Mucosa of descending colon (tissue), 3 donors: ENCODE results near the gene PFKL. TPM values are rescaled to one million over a fixed set of nuclear protein-coding genes. Genes with fewer than 3 reads are reported as not detected.

Source experiments
- ATAC-seq: fragments of 200-7000 bp; cut with Tn5 transposase; one replicate; pipeline ENCODE4 v1.9.1; 2020; ENCODE audit warnings: mild to moderate bottlenecking, moderate library complexity
- DNase-seq, 3 donors: peaks; one replicate each; pipeline ENCODE4 v3.0.0-alpha.2; 2020
- H3K36me3 ChIP-seq: fragments of 200-600 bp; one replicate; pipeline ENCODE4 v1.8.0; 2021; ENCODE audit warnings: low read depth, mild to moderate bottlenecking
- H3K4me1 ChIP-seq: fragments of 200-600 bp; one replicate; pipeline ENCODE4 v1.8.0; 2021; ENCODE audit warnings: low read depth, mild to moderate bottlenecking
- H3K4me3 ChIP-seq: fragments of 200-600 bp; one replicate; pipeline ENCODE4 v1.8.0; 2021; ENCODE audit warnings: mild to moderate bottlenecking
- H3K9me3 ChIP-seq: fragments of 200-600 bp; one replicate; pipeline ENCODE4 v1.8.0; 2021; ENCODE audit warnings: mild to moderate bottlenecking
- intact Hi-C, 2 donors: fragments of 100-400 bp; cut with DNase I in 1 of 2; cut with micrococcal nuclease in 1 of 2; formaldehyde crosslinking; loops; one replicate each; pipeline versions ENCODE4 v1.11.0 to v1.11.1; 2022; cut with DNase I, micrococcal nuclease
- total RNA-seq, 3 donors: library from RNA; stranded (reverse); fragmentation: NEBNext Ultra II Directional in 2 of 3; extraction: Animal tissue kit (Norgen Biotek cat#: 25700) in 2 of 3; gene quantifications; one replicate each; pipeline versions ENCODE4 v1.2.1 to v1.2.4, GENCODE V29; 2021 to 2023
- TF ChIP-seq, protein P1 (sequence below): fragments of 200-600 bp; IDR thresholded peaks from one replicate; pipeline ENCODE4 v1.8.0; 2022; ENCODE audit warnings: antibody characterized with exemption, mild to moderate bottlenecking
- donor health status: DM: no; HTN: no; CAD: no; lungs with moderate emphysema.
- donor health status: DM: no; HTN: no; CAD: no.
- donor health status: DM: no; HTN: yes; CAD: no.

PFKL gene
- total RNA-seq, 3 donors from 2014 or later, result 150 to 299 (median 237) TPM

DNA sequence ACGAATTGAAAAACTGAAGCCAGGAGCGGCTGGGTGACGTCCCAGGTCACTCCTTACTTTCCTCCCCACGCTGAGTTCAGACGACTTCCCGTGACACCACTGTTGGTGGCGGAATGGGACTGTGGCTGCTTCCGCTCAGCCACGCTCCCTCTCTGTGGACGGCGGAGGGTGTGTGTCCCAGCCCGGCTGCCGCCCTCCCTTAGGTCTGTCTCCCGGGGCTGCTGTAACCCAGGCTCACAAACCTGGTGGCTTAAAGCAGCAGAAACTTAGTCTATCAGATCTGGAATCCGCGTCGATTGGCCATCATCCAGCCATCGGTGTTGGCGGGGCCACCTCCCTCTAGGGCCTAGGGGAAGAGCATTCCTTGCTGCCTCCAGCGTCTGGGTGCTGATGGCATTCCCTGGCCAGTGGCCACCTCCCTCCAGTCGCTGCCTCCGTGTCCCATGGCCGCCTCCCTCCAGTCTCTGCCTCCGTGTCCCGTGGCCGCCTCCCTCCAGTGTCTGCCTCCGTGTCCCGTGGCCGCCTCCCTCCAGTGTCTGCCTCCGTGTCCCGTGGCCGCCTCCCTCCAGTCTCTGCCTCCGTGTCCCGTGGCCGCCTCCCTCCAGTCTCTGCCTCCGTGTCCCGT is 71.0 kb downstream of the PFKL start:
- ATAC-seq, result no peak

DNA sequence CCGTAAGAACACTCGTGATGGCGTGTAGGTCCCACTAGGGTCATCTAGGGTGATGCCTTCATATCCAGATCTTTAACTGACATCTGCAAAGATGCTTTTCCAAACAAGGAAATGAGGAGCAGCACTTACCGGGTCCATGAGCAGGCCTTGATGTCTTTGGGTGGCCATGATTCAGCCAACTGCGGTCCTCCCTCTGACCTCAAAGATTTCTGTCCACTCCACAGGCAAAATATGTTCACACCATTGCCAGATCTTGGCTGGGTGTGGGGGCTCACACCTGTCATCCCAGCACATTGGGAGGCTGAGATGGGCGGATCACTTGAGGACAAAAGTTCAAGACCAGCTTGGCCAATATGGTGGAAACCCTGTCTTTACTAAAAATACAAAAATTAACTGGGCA is 71.7 kb downstream of the PFKL start:
- intact Hi-C loops, result no loop called here
- TF ChIP-seq, protein P1, sequence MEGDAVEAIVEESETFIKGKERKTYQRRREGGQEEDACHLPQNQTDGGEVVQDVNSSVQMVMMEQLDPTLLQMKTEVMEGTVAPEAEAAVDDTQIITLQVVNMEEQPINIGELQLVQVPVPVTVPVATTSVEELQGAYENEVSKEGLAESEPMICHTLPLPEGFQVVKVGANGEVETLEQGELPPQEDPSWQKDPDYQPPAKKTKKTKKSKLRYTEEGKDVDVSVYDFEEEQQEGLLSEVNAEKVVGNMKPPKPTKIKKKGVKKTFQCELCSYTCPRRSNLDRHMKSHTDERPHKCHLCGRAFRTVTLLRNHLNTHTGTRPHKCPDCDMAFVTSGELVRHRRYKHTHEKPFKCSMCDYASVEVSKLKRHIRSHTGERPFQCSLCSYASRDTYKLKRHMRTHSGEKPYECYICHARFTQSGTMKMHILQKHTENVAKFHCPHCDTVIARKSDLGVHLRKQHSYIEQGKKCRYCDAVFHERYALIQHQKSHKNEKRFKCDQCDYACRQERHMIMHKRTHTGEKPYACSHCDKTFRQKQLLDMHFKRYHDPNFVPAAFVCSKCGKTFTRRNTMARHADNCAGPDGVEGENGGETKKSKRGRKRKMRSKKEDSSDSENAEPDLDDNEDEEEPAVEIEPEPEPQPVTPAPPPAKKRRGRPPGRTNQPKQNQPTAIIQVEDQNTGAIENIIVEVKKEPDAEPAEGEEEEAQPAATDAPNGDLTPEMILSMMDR, result no peak
- Histone ChIP-seq H3K36me3 (no peaks in the 10 kb centered on the region), H3K4me1 (peaks cover 2% of the 10 kb centered on the region), H3K4me3 (no peak overlapping the region), H3K9me3 (no peaks in the 10 kb centered on the region)
- DNase-seq, result no peak
- no peak for ATAC-seq

More for the DNA sequence above, 71.0 kb downstream of the PFKL start:
- H3K9me3 ChIP-seq, result no peaks in the 10 kb centered on the region
- H3K36me3 ChIP-seq, result no peaks in the 10 kb centered on the region
- DNase-seq, result no peak
- H3K4me1 ChIP-seq, result peaks cover 2% of the 10 kb centered on the region
- intact Hi-C loops, result no loop called here
- H3K4me3 ChIP-seq, result no peak overlapping the region
- TF ChIP-seq, protein P1, result no peak

DNA sequence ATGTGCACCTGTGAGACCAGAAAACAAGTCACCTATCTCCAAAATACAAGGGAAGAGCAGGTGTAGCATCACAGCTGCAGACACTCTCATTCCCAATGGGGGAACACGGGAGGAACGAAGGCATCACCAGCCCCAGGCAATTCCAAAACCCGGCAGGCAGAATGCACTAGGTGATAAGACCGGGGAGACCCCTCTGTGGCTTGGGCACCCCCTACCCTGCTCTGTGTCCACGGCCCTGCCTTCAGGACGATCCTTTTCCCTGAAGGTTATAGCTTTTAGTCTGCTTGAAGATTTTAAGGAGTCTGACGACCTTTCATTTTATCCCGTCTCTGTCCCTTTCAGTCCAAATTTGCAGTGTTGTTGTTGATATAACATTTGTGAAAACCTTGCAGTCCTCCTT is 72.8 kb downstream of the PFKL start:
- DNase-seq (no peak), ATAC-seq (no peak)
- Histone ChIP-seq H3K36me3 (no peaks in the 10 kb centered on the region), H3K4me3 (no peak overlapping the region), H3K9me3 (no peaks in the 10 kb centered on the region), H3K4me1 (peaks cover 2% of the 10 kb centered on the region)
- intact Hi-C loops, result no loop called here
- TF ChIP-seq, protein P1, result no peak

DNA sequence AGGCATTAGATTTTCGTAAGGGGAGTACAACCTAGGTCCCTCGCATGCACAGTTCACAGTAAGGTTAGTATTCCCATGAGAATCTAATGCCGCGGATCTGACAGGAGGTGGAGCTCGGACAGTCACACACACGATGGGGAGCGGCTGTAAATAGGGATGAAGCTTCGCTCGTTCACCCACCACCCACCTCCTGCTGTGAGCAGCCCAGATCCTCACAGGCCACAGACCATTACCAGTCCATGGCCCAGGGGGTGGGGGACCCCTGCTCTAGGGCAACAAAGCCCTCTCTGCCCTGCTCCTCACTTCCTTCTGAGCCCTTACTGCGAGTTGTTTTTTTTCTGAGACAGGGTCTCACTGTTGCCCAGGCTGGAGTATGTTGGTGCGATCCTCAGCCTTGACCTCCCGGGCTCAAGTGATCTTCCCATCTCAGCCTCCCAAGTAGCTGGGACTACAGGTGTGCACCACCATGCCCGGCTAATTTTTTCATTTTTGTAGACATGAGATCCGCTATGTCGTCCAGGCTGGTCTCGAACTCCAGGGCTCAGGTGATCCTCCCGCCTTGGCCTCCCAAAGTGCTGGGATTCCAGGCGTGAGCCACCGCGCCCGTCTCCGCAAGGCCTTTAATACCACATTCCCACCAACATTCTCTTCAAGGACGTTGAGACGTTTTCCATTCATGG is 74.9 kb downstream of the PFKL start:
- H3K4me3 ChIP-seq, result no peak overlapping the region
- no peak for ATAC-seq
- H3K36me3 ChIP-seq, result no peaks in the 10 kb centered on the region
- TF ChIP-seq, protein P1, result no peak
- no peaks in the 10 kb centered on the region for H3K9me3 ChIP-seq
- peaks cover 2% of the 10 kb centered on the region for H3K4me1 ChIP-seq
- peak in 1 of 3 donors; percentile 4 for DNase-seq
- intact Hi-C loops, result no loop called here

DNA sequence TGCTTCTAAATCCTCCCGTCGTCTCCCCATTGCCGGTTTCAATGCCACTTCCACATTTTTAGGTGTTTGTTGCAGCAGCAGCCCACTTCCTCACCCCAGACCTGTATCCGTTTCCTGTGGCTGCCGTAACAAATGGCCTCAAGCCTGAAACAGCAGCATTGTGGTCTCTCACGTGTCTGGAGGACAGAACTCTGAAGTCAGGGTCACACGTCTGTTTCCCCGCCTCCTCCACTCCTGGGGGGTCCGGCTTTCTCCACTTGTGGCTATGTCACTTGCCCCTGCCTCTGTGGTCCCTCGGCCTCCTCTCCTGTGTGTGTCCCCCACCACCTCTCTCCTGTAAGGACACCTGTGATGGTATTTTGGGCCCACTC is 75.4 kb downstream of the PFKL start:
- Histone ChIP-seq H3K9me3 (no peaks in the 10 kb centered on the region), H3K36me3 (no peaks in the 10 kb centered on the region), H3K4me1 (peaks cover 2% of the 10 kb centered on the region), H3K4me3 (no peak overlapping the region)
- ATAC-seq (peak; percentile 64), DNase-seq (peak in 2 of 3 donors; percentile 35 to 56)
- intact Hi-C loops, result no loop called here
- TF ChIP-seq, protein P1, result no peak
